Activated naive CD4-positive, alpha-beta T cell treated with anti-CD3 and anti-CD28 coated beads for 36 hours (primary cell): ENCODE measurements around the gene VSTM4. TPM values are rescaled to one million over a fixed set of nuclear protein-coding genes. Genes with fewer than 3 reads are reported as not detected.

Experiments
- CTCF ChIA-PET: fragments of 350-600 bp; sonication (Branson Sonifier 250); formaldehyde crosslinking; loops from one replicate; lab custom pipeline; 2021; ENCODE audit warnings: antibody characterized with exemption; lab: Charles Lee
- DNase-seq: peaks from one replicate; pipeline ENCODE4 v3.0.0-alpha.2; 2020
- H3K27ac Mint-ChIP-seq: one replicate; pipeline ENCODE4 v1.8.0; 2021; ENCODE audit warnings: mild to moderate bottlenecking, mixed read lengths
- H3K27me3 Mint-ChIP-seq: one replicate; pipeline ENCODE4 v1.8.0; 2021; ENCODE audit warnings: low read depth, mixed read lengths
- H3K36me3 Mint-ChIP-seq: one replicate; pipeline ENCODE4 v1.8.0; 2021; ENCODE audit warnings: low read depth, mixed read lengths
- H3K4me1 Mint-ChIP-seq: one replicate; pipeline ENCODE4 v1.8.0; 2021; ENCODE audit warnings: low read depth, mixed read lengths
- H3K4me3 Mint-ChIP-seq: one replicate; pipeline ENCODE4 v1.8.0; 2021; ENCODE audit warnings: mild to moderate bottlenecking, moderate library complexity, mixed read lengths
- H3K9me3 Mint-ChIP-seq: one replicate; pipeline ENCODE4 v1.8.0; 2021; ENCODE audit warnings: mixed read lengths
- intact Hi-C: fragments of 100-400 bp; cut with micrococcal nuclease; formaldehyde crosslinking; loops from one replicate; pipeline ENCODE4 v1.15.1; 2023
- total RNA-seq, 2 experiments: library from RNA; stranded (reverse); gene quantifications; one replicate each; pipeline ENCODE4 v1.2.3, GENCODE V29; 2021

Gene VSTM4
- total RNA-seq, 2 experiments from 2014 or later = not detected

DNA sequence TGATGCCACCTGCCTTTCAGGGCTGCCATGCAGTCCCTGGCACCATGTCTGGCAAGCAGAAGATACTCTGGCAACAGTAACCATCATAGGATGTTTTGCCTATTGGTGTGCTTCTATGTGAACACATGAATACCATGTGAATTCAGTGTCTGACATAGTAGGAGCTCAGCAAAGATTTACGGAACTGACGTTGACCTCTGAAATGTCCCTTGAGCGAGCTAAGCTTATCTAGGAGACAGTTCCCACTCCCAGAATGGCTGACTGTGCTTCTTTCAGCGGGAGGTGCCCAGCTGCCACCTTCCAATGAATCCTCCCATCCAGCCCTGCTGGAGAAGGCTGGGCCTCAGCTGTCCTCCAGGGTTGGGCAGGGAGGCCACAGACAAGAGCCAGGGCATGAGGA is 104.5 kb downstream of the VSTM4 start:
- CTCF ChIA-PET = interaction anchor here (0.7 kb wide), 1 partner anchor 573 kb away, joined by 3 read pairs; no protein-coding TSS in a partner anchor
- H3K4me3 Mint-ChIP-seq = no peak overlapping the region
- no peaks in the 10 kb centered on the region for H3K36me3 Mint-ChIP-seq
- H3K4me1 Mint-ChIP-seq = no peaks in the 10 kb centered on the region
- intact Hi-C loops = no loop called here
- H3K27me3 Mint-ChIP-seq = no peaks in the 10 kb centered on the region
- H3K9me3 Mint-ChIP-seq = no peaks in the 10 kb centered on the region
- H3K27ac Mint-ChIP-seq = no peak overlapping the region
- DNase-seq = no peak

DNA sequence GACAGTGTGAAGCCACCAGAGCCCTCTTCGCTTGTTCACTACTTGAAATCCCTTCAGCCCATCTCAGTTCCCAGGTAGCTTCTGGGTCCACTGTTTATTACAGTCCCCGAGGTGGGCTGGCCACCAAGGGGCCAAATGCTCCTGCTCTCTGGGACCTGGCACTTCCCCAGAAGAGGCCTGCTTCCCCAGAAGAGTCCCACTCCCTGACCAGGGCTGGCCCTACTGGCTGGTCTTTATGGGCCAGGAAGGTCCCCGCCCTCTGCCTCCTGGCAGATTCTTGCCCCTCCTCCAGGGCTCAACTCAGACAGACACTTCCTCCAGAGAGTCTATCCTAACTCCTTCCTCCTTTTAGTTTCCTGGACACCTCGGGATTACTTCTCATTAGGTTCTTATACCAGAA is 105.0 kb downstream of the VSTM4 start:
- Mint-ChIP-seq H3K27ac (no peak overlapping the region), H3K4me3 (no peak overlapping the region), H3K9me3 (no peaks in the 10 kb centered on the region), H3K4me1 (no peaks in the 10 kb centered on the region), H3K27me3 (no peaks in the 10 kb centered on the region), H3K36me3 (no peaks in the 10 kb centered on the region)
- intact Hi-C loops = no loop called here
- CTCF ChIA-PET = interaction anchor here (0.7 kb wide), 1 partner anchor 573 kb away, joined by 3 read pairs; no protein-coding TSS in a partner anchor
- no peak for DNase-seq

DNA sequence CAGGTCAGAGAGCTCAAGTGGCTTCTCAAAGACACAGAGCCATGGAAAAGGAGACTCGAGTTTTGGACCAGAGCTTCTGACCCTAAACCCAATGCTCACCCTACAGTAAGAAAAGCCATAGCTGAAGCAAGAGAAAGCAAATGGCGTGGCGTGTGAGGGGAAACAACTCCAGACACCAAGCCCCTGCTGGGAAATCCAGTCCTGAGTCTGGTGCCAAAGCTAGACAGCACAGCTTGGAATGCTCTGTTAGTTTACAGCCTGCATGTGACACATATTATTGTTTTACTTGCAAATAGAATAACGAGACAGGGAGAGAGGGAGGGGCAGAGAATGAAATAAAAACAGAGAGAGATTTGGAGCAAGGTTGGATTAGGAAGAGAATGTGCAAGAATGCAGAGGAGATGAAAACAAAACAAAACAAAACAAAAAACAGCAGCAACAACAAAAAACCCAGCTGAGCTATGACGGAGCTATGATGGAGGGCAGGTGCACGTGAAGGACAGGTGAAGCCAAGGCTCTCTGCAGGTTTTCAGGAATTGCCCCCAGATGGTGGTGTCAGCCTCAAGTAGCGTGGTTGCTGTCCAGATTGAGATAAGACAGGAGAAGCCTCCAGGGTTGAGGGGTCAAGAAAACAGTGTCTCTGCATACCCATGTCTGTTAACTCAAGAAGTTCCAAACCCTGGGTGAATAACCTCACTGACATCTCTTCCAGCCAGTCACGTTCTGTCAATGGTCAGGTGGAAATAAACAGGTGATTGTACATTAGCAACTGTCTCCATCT is 105.9 kb downstream of the VSTM4 start:
- no peak overlapping the region for H3K4me3 Mint-ChIP-seq
- intact Hi-C loops = no loop called here
- DNase-seq = no peak
- CTCF ChIA-PET = no interaction called here
- no peaks in the 10 kb centered on the region for H3K27me3 Mint-ChIP-seq
- H3K36me3 Mint-ChIP-seq = no peaks in the 10 kb centered on the region
- H3K4me1 Mint-ChIP-seq = no peaks in the 10 kb centered on the region
- H3K9me3 Mint-ChIP-seq = no peaks in the 10 kb centered on the region
- H3K27ac Mint-ChIP-seq = no peak overlapping the region

DNA sequence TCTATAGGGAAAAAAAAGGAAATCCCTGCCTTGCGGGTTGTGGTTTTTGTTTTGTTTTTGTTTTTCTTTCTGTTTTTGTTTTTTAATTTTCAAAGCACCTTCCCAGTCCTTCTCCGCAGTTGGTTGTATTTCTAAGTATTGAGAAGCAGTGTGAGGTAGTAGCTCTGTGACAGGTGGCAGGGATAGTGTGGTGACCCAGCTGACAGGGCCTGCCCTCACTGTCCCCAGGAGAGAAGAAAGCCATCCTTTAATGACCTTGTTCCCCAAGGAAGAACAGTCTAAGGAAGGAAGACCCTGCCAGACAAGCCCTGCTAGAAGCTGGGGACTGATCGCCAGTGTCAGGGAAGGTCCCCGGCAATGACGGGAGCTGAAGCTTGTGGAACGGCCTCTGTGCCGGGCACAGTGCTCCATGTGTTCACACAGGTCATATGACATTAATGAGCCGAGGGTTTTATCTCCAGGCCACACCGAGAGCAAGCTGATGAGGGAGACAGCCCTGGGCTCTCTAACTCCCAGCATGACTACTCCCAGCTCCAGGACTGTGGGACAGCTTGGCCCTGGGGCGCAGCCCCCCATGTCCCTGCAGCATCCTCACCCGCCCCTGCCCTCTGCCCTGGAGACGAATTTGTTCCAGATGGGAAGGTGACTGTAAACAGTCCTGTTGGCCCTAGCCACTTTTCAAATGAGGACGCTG is 106.7 kb downstream of the VSTM4 start:
- no peak for DNase-seq
- H3K27me3 Mint-ChIP-seq = no peaks in the 10 kb centered on the region
- H3K27ac Mint-ChIP-seq = no peak overlapping the region
- H3K36me3 Mint-ChIP-seq = no peaks in the 10 kb centered on the region
- no peaks in the 10 kb centered on the region for H3K4me1 Mint-ChIP-seq
- intact Hi-C loops = no loop called here
- no peaks in the 10 kb centered on the region for H3K9me3 Mint-ChIP-seq
- CTCF ChIA-PET = interaction anchor here (0.6 kb wide), 1 partner anchor 770 kb away, joined by 3 read pairs; no protein-coding TSS in a partner anchor
- no peak overlapping the region for H3K4me3 Mint-ChIP-seq

- no peak overlapping the region for H3K4me3 Mint-ChIP-seq
- no peaks in the 10 kb centered on the region for H3K4me1 Mint-ChIP-seq
- no peaks in the 10 kb centered on the region for H3K36me3 Mint-ChIP-seq
- no peak for DNase-seq
- no peaks in the 10 kb centered on the region for H3K9me3 Mint-ChIP-seq
- H3K27ac Mint-ChIP-seq = no peak overlapping the region
- no peaks in the 10 kb centered on the region for H3K27me3 Mint-ChIP-seq
- CTCF ChIA-PET = interaction anchor here (0.6 kb wide), 1 partner anchor 769 kb away, joined by 3 read pairs; no protein-coding TSS in a partner anchor
- intact Hi-C loops = no loop called here
Observed at GRCh38 chr10:49008091-49008490, 107.2 kb downstream of the VSTM4 start.

DNA sequence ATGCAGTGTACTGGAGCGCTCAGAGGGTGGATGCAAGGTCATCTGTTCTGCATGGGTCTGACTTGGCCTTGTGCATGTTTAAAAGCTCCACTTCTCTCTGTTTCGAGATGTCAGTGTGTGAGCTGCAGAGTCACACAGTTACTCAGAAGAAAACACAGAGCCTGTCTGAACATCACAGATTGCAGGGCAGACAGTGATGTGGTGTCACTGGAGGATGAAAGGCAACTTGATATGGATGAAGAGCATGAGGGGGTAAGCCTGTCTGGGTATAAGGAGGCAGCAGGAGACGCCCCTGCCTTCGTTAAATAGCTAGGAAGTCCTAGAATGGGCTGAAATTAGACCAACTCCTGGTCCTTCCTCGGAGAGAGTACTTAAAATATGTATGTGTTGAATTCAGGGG is 108.2 kb downstream of the VSTM4 start:
- H3K27me3 Mint-ChIP-seq = no peaks in the 10 kb centered on the region
- CTCF ChIA-PET = no interaction called here
- DNase-seq = no peak
- H3K9me3 Mint-ChIP-seq = no peaks in the 10 kb centered on the region
- no peak overlapping the region for H3K4me3 Mint-ChIP-seq
- no peak overlapping the region for H3K27ac Mint-ChIP-seq
- intact Hi-C loops = no loop called here
- H3K4me1 Mint-ChIP-seq = no peaks in the 10 kb centered on the region
- no peaks in the 10 kb centered on the region for H3K36me3 Mint-ChIP-seq

GRCh38 chr10:49005270-49005669 is 110.1 kb downstream of the VSTM4 start:
- H3K4me1 Mint-ChIP-seq = no peaks in the 10 kb centered on the region
- no peaks in the 10 kb centered on the region for H3K9me3 Mint-ChIP-seq
- CTCF ChIA-PET = no interaction called here
- no peaks in the 10 kb centered on the region for H3K36me3 Mint-ChIP-seq
- H3K27ac Mint-ChIP-seq = no peak overlapping the region
- H3K4me3 Mint-ChIP-seq = no peak overlapping the region
- intact Hi-C loops = no loop called here
- H3K27me3 Mint-ChIP-seq = peaks cover 2% of the 10 kb centered on the region
- DNase-seq = no peak

GRCh38 chr10:49001870-49002672 is 113.3 kb downstream of the VSTM4 start:
- CTCF ChIA-PET = interaction anchor here (0.6 kb wide), 1 partner anchor 509 kb away, joined by 6 read pairs; no protein-coding TSS in a partner anchor
- no peak for DNase-seq
- Mint-ChIP-seq H3K4me1 (no peaks in the 10 kb centered on the region), H3K9me3 (no peaks in the 10 kb centered on the region), H3K36me3 (no peaks in the 10 kb centered on the region), H3K27me3 (peaks cover 4% of the 10 kb centered on the region), H3K27ac (no peak overlapping the region), H3K4me3 (no peak overlapping the region)
- intact Hi-C loops = no loop called here

GRCh38 chr10:49001402-49001801 is 113.9 kb downstream of the VSTM4 start:
- H3K27ac Mint-ChIP-seq = no peak overlapping the region
- peaks cover 4% of the 10 kb centered on the region for H3K27me3 Mint-ChIP-seq
- no peaks in the 10 kb centered on the region for H3K4me1 Mint-ChIP-seq
- no peak for DNase-seq
- H3K36me3 Mint-ChIP-seq = no peaks in the 10 kb centered on the region
- intact Hi-C loops = no loop called here
- CTCF ChIA-PET = no interaction called here
- H3K9me3 Mint-ChIP-seq = no peaks in the 10 kb centered on the region
- H3K4me3 Mint-ChIP-seq = no peak overlapping the region

DNA sequence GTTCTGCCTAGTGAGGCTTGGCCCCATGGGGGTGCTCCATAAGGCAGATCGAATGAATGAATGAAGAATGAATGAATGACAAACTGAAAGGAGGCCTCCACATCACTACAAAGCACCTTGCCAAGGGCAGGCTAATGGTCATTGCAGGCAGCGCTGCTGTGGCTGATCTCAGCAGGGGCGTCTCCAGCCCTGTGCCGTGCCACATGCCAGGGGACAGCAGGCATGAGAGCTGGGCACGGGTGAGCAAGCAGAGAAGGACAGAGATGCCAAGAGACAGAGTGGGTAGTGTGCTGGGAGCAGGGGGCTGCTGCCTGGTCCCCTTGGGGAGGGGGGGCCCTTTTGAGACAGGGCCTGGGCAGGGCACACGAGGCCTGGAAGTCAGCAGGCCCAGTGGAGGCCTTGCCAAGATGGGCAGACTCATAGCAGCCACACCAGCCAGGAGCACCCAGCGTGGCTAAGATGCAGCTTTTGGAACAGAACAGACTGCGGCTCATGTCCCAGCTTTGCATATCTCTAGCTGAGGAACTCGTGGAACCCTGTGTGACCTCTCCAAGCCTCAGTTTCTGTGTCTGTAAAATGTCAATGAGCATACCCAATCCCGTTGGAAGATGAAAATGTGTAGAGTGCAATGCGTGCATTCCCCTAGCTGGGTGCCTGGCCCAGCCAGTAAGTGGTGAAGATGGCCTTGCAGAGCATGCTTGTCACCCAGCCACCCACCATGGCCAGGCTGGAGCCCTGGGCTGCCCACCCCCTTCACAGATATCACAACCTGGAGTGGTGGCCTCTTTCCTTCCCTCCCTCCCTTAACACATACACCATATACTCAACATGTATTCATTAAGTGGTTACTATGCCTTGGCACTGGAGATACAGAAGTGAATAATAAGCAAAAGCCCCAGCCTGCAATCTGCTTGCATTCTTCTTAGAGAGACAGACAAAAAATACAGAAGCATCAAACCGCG is 114.6 kb downstream of the VSTM4 start:
- peaks cover 4% of the 10 kb centered on the region for H3K27me3 Mint-ChIP-seq
- no peaks in the 10 kb centered on the region for H3K9me3 Mint-ChIP-seq
- H3K36me3 Mint-ChIP-seq = no peaks in the 10 kb centered on the region
- H3K4me3 Mint-ChIP-seq = no peak overlapping the region
- no peaks in the 10 kb centered on the region for H3K4me1 Mint-ChIP-seq
- intact Hi-C loops = no loop called here
- no peak for DNase-seq
- CTCF ChIA-PET = interaction anchor here (1.1 kb wide), 1 partner anchor 27 kb away, joined by 5 read pairs; no protein-coding TSS in a partner anchor
- no peak overlapping the region for H3K27ac Mint-ChIP-seq

GRCh38 chr10:48999346-48999745 is 116.0 kb downstream of the VSTM4 start:
- no peak overlapping the region for H3K27ac Mint-ChIP-seq
- peaks cover 4% of the 10 kb centered on the region for H3K27me3 Mint-ChIP-seq
- intact Hi-C loops = no loop called here
- CTCF ChIA-PET = interaction anchor here (1.1 kb wide), 1 partner anchor 29 kb away, joined by 5 read pairs; no protein-coding TSS in a partner anchor
- no peaks in the 10 kb centered on the region for H3K4me1 Mint-ChIP-seq
- no peak overlapping the region for H3K4me3 Mint-ChIP-seq
- DNase-seq = no peak
- H3K36me3 Mint-ChIP-seq = no peaks in the 10 kb centered on the region
- no peaks in the 10 kb centered on the region for H3K9me3 Mint-ChIP-seq
